ENCODE results near the gene OTOGL. TPM values are rescaled to one million over a fixed set of nuclear protein-coding genes. Genes with fewer than 3 reads are reported as not detected.

The OTOGL gene
- polyA plus RNA-seq, 1 donor from 2014 or later: 0.33 TPM

- H3K9me2 ChIP-seq (ENCODE audit: insufficient read depth, low read length): no peaks in the 10 kb centered on the region
- H3K27ac ChIP-seq (ENCODE audit: low read length): no peak overlapping the region
- no peak overlapping the region for H3K9ac ChIP-seq (ENCODE audit: low read length)
- H3K4me2 ChIP-seq (ENCODE audit: low read length): no peak overlapping the region
- H4K20me1 ChIP-seq (ENCODE audit: insufficient read depth): no peaks in the 10 kb centered on the region
- H3K4me3 ChIP-seq (ENCODE audit: low read length): no peak overlapping the region
- no peak overlapping the region for H2AFZ ChIP-seq (ENCODE audit: low read depth, low read length)
- H3K79me2 ChIP-seq (replicated peaks; ENCODE audit: insufficient read depth, low read length): no peaks in the 10 kb centered on the region
- H3K36me3 ChIP-seq (ENCODE audit: insufficient read depth, low read length): no peaks in the 10 kb centered on the region
- no peaks in the 10 kb centered on the region for H3K27me3 ChIP-seq (ENCODE audit: insufficient read depth, low read depth, low read length)
- no peaks in the 10 kb centered on the region for H3K9me3 ChIP-seq (ENCODE audit: low read length)
- no peaks in the 10 kb centered on the region for H3F3A ChIP-seq (ENCODE audit: insufficient read depth, low read length, poor library complexity, severe bottlenecking)
- TF ChIP-seq CTCF (IDR thresholded peaks at IDR 0.05; ENCODE audit: poor library complexity, severe bottlenecking) (no peak), EP300 (conservative IDR thresholded peaks at IDR 0.05; ENCODE audit: poor library complexity, severe bottlenecking) (no peak), MXI1 (conservative IDR thresholded peaks at IDR 0.05; ENCODE audit: poor library complexity, severe bottlenecking) (no peak), EZH2 (IDR thresholded peaks at IDR 0.05; ENCODE audit: borderline replicate concordance, insufficient read depth, low read length, poor library complexity, severe bottlenecking) (no peak), SMC3 (conservative IDR thresholded peaks at IDR 0.05; ENCODE audit: poor library complexity) (no peak), RAD21 (conservative IDR thresholded peaks at IDR 0.05) (no peak)
These were observed 256.8 kb downstream of the OTOGL start for GRCh38 chr12:80356097-80356496.

GRCh38 chr12:80359703-80360102 is 260.4 kb downstream of the OTOGL start:
- Histone ChIP-seq H4K20me1 (ENCODE audit: insufficient read depth) (no peaks in the 10 kb centered on the region), H3K36me3 (ENCODE audit: insufficient read depth, low read length) (no peaks in the 10 kb centered on the region), H3K4me3 (ENCODE audit: low read length) (no peak overlapping the region), H3K9me3 (ENCODE audit: low read length) (no peaks in the 10 kb centered on the region), H3K9ac (ENCODE audit: low read length) (no peak overlapping the region), H3K27me3 (ENCODE audit: insufficient read depth, low read depth, low read length) (no peaks in the 10 kb centered on the region), H3K79me2 (replicated peaks; ENCODE audit: insufficient read depth, low read length) (no peaks in the 10 kb centered on the region), H3K4me2 (ENCODE audit: low read length) (no peak overlapping the region), H3F3A (ENCODE audit: insufficient read depth, low read length, poor library complexity, severe bottlenecking) (no peaks in the 10 kb centered on the region), H3K9me2 (ENCODE audit: insufficient read depth, low read length) (no peaks in the 10 kb centered on the region), H2AFZ (ENCODE audit: low read depth, low read length) (no peak overlapping the region), H3K27ac (ENCODE audit: low read length) (no peak overlapping the region)
- TF ChIP-seq MXI1 (conservative IDR thresholded peaks at IDR 0.05; ENCODE audit: poor library complexity, severe bottlenecking): no peak
- TF ChIP-seq CTCF (IDR thresholded peaks at IDR 0.05; ENCODE audit: poor library complexity, severe bottlenecking): no peak
- no peak for TF ChIP-seq TAF1 (IDR thresholded peaks at IDR 0.05; ENCODE audit: low read depth)
- TF ChIP-seq SMC3 (conservative IDR thresholded peaks at IDR 0.05; ENCODE audit: poor library complexity): no peak
- TF ChIP-seq RAD21 (conservative IDR thresholded peaks at IDR 0.05): no peak
- no peak for TF ChIP-seq POLR2AphosphoS5 (IDR thresholded peaks at IDR 0.05)
- TF ChIP-seq REST (IDR thresholded peaks at IDR 0.05; ENCODE audit: borderline replicate concordance): no peak
- no peak for TF ChIP-seq EZH2 (IDR thresholded peaks at IDR 0.05; ENCODE audit: borderline replicate concordance, insufficient read depth, low read length, poor library complexity, severe bottlenecking)
- no peak for TF ChIP-seq EP300 (conservative IDR thresholded peaks at IDR 0.05; ENCODE audit: poor library complexity, severe bottlenecking)

All from neural cell (in vitro differentiated cells).